IMR-90 (cell line): ENCODE results near the gene BICD1. TPM values are rescaled to one million over a fixed set of nuclear protein-coding genes. Genes with fewer than 3 reads are reported as not detected.

Experiments used
- ATAC-seq: fragments of 200-7000 bp; cut with Tn5 transposase; 2 replicates; pipeline ENCODE4 v1.9.1; 2020; ENCODE audit warnings: low read depth, mild to moderate bottlenecking, moderate library complexity
- BruUV-seq: library from RNA; stranded (reverse); fragments of 400-500 nt; replicated peaks from 2 replicates; lab custom pipeline; 2021; lab: Mats Ljungman, UMichigan
- CTCF ChIA-PET: fragments of 300-600 bp; formaldehyde crosslinking; extraction: SDS; loops from one replicate; lab custom pipeline; 2021; ENCODE audit warnings: antibody characterized with exemption; lab: Yijun Ruan, JAX
- POLR2A ChIA-PET: fragments of 300-600 bp; sonication (Branson Sonifier 250); formaldehyde crosslinking; loops from one replicate; lab custom pipeline; 2022; ENCODE audit warnings: antibody characterized with exemption; ENCODE audit not compliant: unreplicated experiment; lab: Charles Lee
- DNase-seq: peaks from one replicate; pipeline ENCODE4 v3.0.0; 2013
- H2AFZ ChIP-seq: replicated peaks from 2 replicates; pipeline ENCODE3; 2013; ENCODE audit warnings: low read length, mild to moderate bottlenecking; ENCODE audit not compliant: poor library complexity
- H2AK5ac ChIP-seq: 2 replicates; pipeline ENCODE4 v1.6.1; 2013; ENCODE audit warnings: low read depth, low read length, inconsistent platforms
- H2AK9ac ChIP-seq: replicated peaks from 2 replicates; pipeline ENCODE3; 2013; ENCODE audit warnings: mild to moderate bottlenecking, low read depth, low read length, moderate library complexity; ENCODE audit not compliant: poor library complexity
- H2BK120ac ChIP-seq: 2 replicates; pipeline ENCODE4 v1.6.1; 2013; ENCODE audit warnings: low read depth, low read length, inconsistent platforms
- H2BK15ac ChIP-seq: 3 replicates; pipeline ENCODE4 v1.6.1; 2013; ENCODE audit warnings: low read depth, low read length, inconsistent platforms
- H2BK20ac ChIP-seq: 2 replicates; pipeline ENCODE4 v1.6.1; 2013; ENCODE audit warnings: low read depth, mild to moderate bottlenecking, inconsistent platforms, low read length, moderate library complexity
- H2BK5ac ChIP-seq: 2 replicates; pipeline ENCODE4 v1.6.1; 2013; ENCODE audit warnings: mild to moderate bottlenecking, low read depth, low read length, inconsistent platforms; ENCODE audit not compliant: poor library complexity, severe bottlenecking
- H3K14ac ChIP-seq: replicated peaks from 2 replicates; pipeline ENCODE4 v1.6.1; 2013; ENCODE audit warnings: low read depth, low read length, inconsistent platforms
- H3K18ac ChIP-seq: 2 replicates; pipeline ENCODE4 v1.6.1; 2013; ENCODE audit warnings: low read depth, low read length, control low read depth
- H3K23ac ChIP-seq: 2 replicates; pipeline ENCODE4 v1.6.1; 2013; ENCODE audit warnings: low read depth, low read length, inconsistent platforms
- H3K27ac ChIP-seq: 2 replicates; pipeline ENCODE4 v1.5.1; 2013; ENCODE audit warnings: mild to moderate bottlenecking, control low read depth, low read length; ENCODE audit not compliant: insufficient read depth
- H3K27me3 ChIP-seq: 2 replicates; pipeline ENCODE4 v1.6.1; 2013; ENCODE audit warnings: low read length; ENCODE audit not compliant: control insufficient read depth, insufficient read depth
- H3K36me3 ChIP-seq: 2 replicates; pipeline ENCODE4 v1.6.1; 2013; ENCODE audit warnings: low read length, mixed read lengths; ENCODE audit not compliant: control insufficient read depth, insufficient read depth
- H3K4ac ChIP-seq: 2 replicates; pipeline ENCODE4 v1.6.1; 2013; ENCODE audit warnings: low read depth, low read length, inconsistent platforms
- H3K4me1 ChIP-seq: 2 replicates; pipeline ENCODE4 v1.6.1; 2013; ENCODE audit warnings: low read length, mixed read lengths; ENCODE audit not compliant: control insufficient read depth, insufficient read depth
- H3K4me2 ChIP-seq: 2 replicates; pipeline ENCODE4 v1.6.1; 2013; ENCODE audit warnings: low read depth, mild to moderate bottlenecking, control low read depth, low read length, moderate library complexity
- H3K4me3 ChIP-seq: 2 replicates; pipeline ENCODE4 v1.5.1; 2013; ENCODE audit warnings: low read depth, mild to moderate bottlenecking, control low read depth, low read length, moderate library complexity; ENCODE audit not compliant: insufficient read depth
- H3K56ac ChIP-seq: 2 replicates; pipeline ENCODE4 v1.6.1; 2013; ENCODE audit warnings: low read length, inconsistent platforms; ENCODE audit not compliant: insufficient read depth; ENCODE audit errors: extremely low read depth
- H3K79me1 ChIP-seq, 2 experiments: 2 replicates each; pipeline ENCODE4 v1.6.1; 2013; ENCODE audit warnings: low read length in 2 of 2, inconsistent platforms in 1 of 2, low read depth in 1 of 2
- H3K9ac ChIP-seq: 2 replicates; pipeline ENCODE4 v1.6.1; 2013; ENCODE audit warnings: low read depth, low read length, control low read depth
- H3K9me1 ChIP-seq: 2 replicates; pipeline ENCODE4 v1.6.1; 2013; ENCODE audit warnings: low read length, inconsistent platforms; ENCODE audit not compliant: insufficient read depth
- H3K9me3 ChIP-seq: 2 replicates; pipeline ENCODE4 v1.6.1; 2013; ENCODE audit warnings: low read length; ENCODE audit not compliant: control insufficient read depth, insufficient read depth
- H4K20me1 ChIP-seq: 2 replicates; pipeline ENCODE4 v1.6.1; 2013; ENCODE audit warnings: low read length, inconsistent platforms; ENCODE audit not compliant: insufficient read depth
- H4K5ac ChIP-seq: 2 replicates; pipeline ENCODE4 v1.6.1; 2013; ENCODE audit warnings: mild to moderate bottlenecking, low read depth, low read length, control low read depth
- H4K8ac ChIP-seq, 2 experiments: 2 replicates each; pipeline ENCODE4 v1.6.1; 2013; ENCODE audit warnings: low read depth in 2 of 2, low read length in 2 of 2, control low read depth in 1 of 2, inconsistent platforms in 1 of 2
- H4K91ac ChIP-seq: 2 replicates; pipeline ENCODE4 v1.6.1; 2013; ENCODE audit warnings: low read depth, low read length, inconsistent platforms; ENCODE audit not compliant: insufficient read depth
- BHLHE40 ChIP-seq: fragments of 150-350 bp; IDR thresholded peaks from 2 replicates; pipeline ENCODE4 v1.6.1; 2016; ENCODE audit warnings: mild to moderate bottlenecking, low read depth, low read length
- CEBPB ChIP-seq: IDR thresholded peaks from 2 replicates; pipeline ENCODE4 v1.6.1; 2012; ENCODE audit warnings: low read depth, low read length, improper control_type of control experiment
- MAFK ChIP-seq: IDR thresholded peaks from 2 replicates; pipeline ENCODE4 v1.6.1; 2012; ENCODE audit warnings: low read depth, low read length, improper control_type of control experiment
- WGBS, 2 experiments: methylation state at CpG; one replicate each; pipeline versions ENCODE4 v1.1.5 to v1.1.7; 2013; ENCODE audit warnings: missing lambda C conversion rate in 2 of 2; ENCODE audit not compliant: insufficient read length in 1 of 2; ENCODE audit errors: extremely low coverage in 2 of 2; 5-methylcytosine and 5-hydroxymethylcytosine counted together
- dilution Hi-C: fragments of 300-500 bp; cut with HindIII; formaldehyde crosslinking; loops from one replicate; pipeline ENCODE4 v1.14.3; 2018; ENCODE audit warnings: low sequenced_read_pairs; ENCODE audit not compliant: unreplicated experiment
- in situ Hi-C: fragments of 300-500 bp; cut with MboI; formaldehyde crosslinking; loops from 3 replicates; pipeline ENCODE4 v1.14.3; 2019; ENCODE audit warnings: low sequenced_read_pairs, inconsistent platforms, mixed read lengths
- intact Hi-C: fragments of 100-400 bp; cut with micrococcal nuclease; formaldehyde crosslinking; loops from 2 replicates; pipeline ENCODE4 v1.10.0; 2022
- polyA plus RNA-seq, 3 experiments: library from polyadenylated mRNA; depleted of rRNA; stranded (reverse); fragments of >200 nt; gene quantifications; 2 replicates each; pipeline ENCODE4 v1.2.3, GENCODE V29; 2012; ENCODE audit warnings: low replicate concordance in 1 of 3
- total RNA-seq: library from RNA; depleted of rRNA; stranded (reverse); fragments of >200 nt; gene quantifications from 2 replicates; pipeline ENCODE4 v1.2.3, GENCODE V29; 2012

BICD1 gene
- total and polyA plus RNA-seq, 2 of the 4 experiments (the other 2 are of a cell fraction) = 17.2 to 21.8 TPM

DNA sequence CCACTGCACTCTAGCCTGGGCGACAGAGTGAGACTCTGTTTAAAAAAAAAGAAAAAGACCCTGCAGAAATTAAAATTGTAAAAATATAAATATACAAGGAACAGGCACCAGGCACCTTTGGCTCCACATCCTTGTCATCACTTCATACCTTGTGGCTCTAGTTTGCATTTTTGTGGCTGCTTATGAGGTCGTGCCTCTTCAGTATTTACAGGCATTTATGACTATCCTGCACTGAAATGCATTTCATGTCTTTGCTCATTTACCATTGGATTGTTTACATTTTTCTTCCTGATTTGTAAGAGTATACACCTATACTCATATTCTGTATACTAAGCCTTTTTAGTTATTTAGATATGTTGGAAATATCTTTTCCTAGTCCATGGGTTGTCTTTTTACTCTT is 20.1 kb downstream of the BICD1 start:
- Histone ChIP-seq H3K23ac (no peak overlapping the region), H3K9me3 (no peaks in the 10 kb centered on the region), H3K4ac (no peak overlapping the region), H2AFZ (no peak overlapping the region), H2BK5ac (peak overlapping the region; percentile 19), H3K79me1 (peaks cover 28 to 61% of the 10 kb centered on the region in 2 experiments), H2BK15ac (no peak overlapping the region), H3K9ac (no peak overlapping the region), H4K20me1 (peaks cover 18% of the 10 kb centered on the region; the same call in 1 of the 2 replicates), H2AK9ac (no peak overlapping the region), H3K9me1 (peaks cover 2% of the 10 kb centered on the region; the same call in 1 of the 2 replicates), H3K4me3 (no peak overlapping the region), H3K18ac (no peak overlapping the region), H3K14ac (no peak overlapping the region), H2AK5ac (no peak overlapping the region), H2BK20ac (no peak overlapping the region), H2BK120ac (no peak overlapping the region), H3K4me2 (no peak overlapping the region), H4K91ac (no peak overlapping the region), H3K56ac (no peak overlapping the region), H4K5ac (no peak overlapping the region), H3K27ac (no peak overlapping the region), H3K27me3 (no peaks in the 10 kb centered on the region), H3K36me3 (no peaks in the 10 kb centered on the region; the same call in 1 of the 2 replicates), H4K8ac (no peak overlapping the region), H3K4me1 (peaks cover 15% of the 10 kb centered on the region)
- in situ Hi-C loops = no loop called here
- POLR2A ChIA-PET = no interaction called here
- intact Hi-C loops = no loop called here
- WGBS, 2 experiments = no CpG with 5 or more reads among the region's 2 CpGs
- peak; percentile 91 for ATAC-seq
- peak; percentile 92 for DNase-seq
- TF ChIP-seq CEBPB = no peak
- TF ChIP-seq BHLHE40 = peak; percentile 49; the same call in 1 of the 2 replicates
- TF ChIP-seq MAFK = peak; percentile 24; the same call in 1 of the 2 replicates
- CTCF ChIA-PET = interaction anchor here (0.6 kb wide), 1 partner anchor 474 kb away, joined by 3 read pairs; no protein-coding TSS in a partner anchor
- dilution Hi-C loops = no loop called here
- no TSS peak for BruUV-seq
